ENCODE measurements around the gene PLXNA4.

Gene PLXNA4

GRCh38 chr7:132225216-132226030, 350.8 kb downstream of the PLXNA4 start:
- no peak for DNase-seq

DNA sequence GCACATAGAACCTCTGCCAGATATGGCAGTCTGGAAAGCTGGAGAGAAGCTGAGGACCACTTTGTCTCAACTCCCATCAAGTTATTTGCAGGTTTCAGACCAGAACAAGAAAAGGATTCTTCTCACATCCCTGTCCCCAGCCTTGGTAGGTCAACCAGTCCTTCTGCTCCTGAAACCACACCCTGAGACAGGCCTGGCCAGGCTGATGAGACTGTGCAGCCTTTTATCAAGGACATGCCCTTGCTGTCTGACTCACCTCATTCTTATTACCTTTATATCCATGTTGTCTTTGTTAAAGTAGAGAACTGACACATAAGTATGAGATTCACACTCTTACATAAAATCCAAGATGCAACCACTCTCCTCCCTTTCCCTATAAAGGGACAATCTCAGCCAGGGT, 354.9 kb downstream of the PLXNA4 start:
- no peak for DNase-seq

- DNase-seq: no peak
These were observed 356.2 kb downstream of the PLXNA4 start for GRCh38 chr7:132220060-132220459.

- DNase-seq: no peak
These were observed 357.4 kb downstream of the PLXNA4 start for GRCh38 chr7:132218876-132219275.

DNA sequence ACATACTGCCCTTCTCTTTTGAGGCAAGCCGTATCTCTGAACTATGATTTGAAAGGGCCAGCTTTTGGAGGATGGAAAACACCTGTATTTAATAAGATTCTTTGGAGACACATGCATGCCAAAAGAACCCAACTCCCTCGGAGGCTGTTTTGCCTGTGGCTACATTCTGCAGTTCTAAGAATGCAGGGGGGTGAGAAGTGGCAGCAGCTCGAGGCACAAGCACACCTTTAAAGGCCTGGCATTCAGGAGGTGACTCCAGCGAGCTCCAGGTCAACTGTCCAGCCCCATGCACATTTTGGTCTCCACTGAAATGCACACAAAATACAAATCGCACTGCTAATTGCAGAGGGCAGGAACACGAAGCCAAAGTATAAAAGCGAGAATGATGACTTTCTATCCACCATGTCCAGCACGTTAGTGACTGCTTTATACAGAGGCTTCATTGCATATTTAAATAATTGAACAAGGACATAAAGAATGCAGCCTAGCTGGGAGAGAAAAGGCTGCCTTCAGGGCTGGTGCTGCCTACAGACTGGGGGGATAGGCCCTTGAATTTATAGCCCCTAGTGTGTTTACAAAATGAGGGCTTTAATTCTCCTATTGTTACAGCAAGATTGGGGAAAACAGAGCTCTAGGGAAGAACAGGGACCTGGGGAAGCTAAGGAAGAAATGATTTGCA, 359.3 kb downstream of the PLXNA4 start:
- no peak for DNase-seq

DNA sequence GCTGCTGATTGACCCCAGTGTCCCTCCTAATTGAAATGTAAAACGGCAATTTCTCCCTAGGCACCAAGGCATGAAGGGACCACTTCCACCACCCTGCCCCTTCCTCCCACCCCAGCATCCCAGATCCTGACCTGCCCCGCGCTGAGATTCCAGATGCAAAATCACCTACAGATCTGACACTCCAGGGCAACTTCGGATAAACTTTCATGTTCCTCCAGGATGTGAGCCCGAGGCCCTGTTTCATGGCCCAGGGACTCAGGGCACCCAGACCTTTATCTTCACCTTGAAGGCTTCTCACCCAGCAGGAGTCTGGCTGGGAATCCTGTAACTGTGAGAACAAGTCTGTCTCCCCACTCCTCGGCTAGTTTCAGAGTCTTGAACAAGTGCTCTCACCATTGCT, 361.8 kb downstream of the PLXNA4 start:
- no peak for DNase-seq

DNA sequence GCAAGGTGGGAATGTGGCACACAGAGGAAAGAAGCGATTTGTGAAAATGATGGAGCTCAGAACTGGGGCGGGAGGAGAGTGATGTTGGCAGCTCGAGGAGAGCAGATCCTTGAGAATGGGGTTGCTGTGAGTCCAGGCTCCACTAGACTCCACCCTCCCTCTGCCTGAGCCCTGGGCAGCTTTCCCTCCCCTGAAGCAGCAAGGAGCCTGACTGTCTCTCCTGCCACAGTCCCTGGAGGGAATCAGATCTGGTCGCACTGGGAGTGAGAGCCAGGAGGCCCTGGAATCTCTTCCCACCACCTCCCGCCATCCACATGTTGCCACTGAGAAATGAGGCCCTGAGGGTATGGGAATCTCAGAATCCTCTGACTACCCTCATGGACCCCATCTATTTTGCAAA, 362.7 kb downstream of the PLXNA4 start:
- DNase-seq: no peak

GRCh38 chr7:132211971-132212370, 364.3 kb downstream of the PLXNA4 start:
- no peak for DNase-seq

- DNase-seq: no peak
These were observed 365.4 kb downstream of the PLXNA4 start for GRCh38 chr7:132210821-132211220.

- no peak for DNase-seq
These were observed 368.5 kb downstream of the PLXNA4 start for GRCh38 chr7:132207782-132208181.

DNA sequence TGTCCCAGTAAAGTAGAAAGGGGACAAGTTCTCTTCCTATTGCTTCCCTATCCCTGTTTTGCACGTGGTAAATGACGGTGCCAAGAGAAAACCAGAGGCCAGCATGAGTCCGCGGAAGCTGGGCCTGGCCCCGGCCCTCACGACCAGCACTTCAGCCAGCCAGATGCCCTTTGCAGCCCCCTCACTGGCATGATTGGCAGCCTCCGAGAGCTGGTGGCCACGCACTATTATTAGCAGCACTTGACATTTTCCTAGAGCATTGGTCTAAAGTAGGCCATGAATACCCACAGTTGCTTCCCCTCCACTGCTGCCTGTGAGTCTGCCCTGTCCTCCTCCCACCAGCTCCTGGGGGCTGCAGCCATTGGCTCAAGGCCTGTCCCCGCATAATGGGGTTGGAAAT, 369.1 kb downstream of the PLXNA4 start:
- DNase-seq: no peak

- no peak for DNase-seq
These were observed 369.7 kb downstream of the PLXNA4 start for GRCh38 chr7:132206594-132206993.

- no peak for DNase-seq
These were observed 370.8 kb downstream of the PLXNA4 start for GRCh38 chr7:132205509-132205908.

GRCh38 chr7:132203021-132203420, 373.2 kb downstream of the PLXNA4 start:
- no peak for DNase-seq

GRCh38 chr7:132202541-132202940, 373.7 kb downstream of the PLXNA4 start:
- no peak for DNase-seq

GRCh38 chr7:132200141-132200540, 376.1 kb downstream of the PLXNA4 start:
- no peak for DNase-seq

DNA sequence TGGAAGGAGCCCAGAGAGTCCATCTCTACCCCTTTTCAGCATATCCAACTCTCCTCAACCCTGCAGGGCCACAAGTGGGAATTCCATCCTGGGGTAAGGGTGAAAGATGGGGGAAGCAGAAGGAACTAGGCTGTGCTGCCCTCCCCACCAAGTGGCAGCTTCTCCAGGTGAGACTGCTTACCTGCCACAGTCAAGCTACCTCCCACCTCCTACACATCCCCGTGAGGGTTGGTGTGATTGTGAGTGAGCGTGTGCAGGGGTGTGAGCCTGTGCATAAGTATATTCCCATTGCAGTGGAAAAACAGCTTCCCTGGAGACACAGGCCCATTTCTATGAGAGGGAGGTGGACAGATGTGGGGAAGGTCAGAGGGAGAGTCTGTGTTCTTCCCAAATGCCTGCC, 376.6 kb downstream of the PLXNA4 start:
- no peak for DNase-seq

GRCh38 chr7:132197772-132198171, 378.5 kb downstream of the PLXNA4 start:
- no peak for DNase-seq

DNA sequence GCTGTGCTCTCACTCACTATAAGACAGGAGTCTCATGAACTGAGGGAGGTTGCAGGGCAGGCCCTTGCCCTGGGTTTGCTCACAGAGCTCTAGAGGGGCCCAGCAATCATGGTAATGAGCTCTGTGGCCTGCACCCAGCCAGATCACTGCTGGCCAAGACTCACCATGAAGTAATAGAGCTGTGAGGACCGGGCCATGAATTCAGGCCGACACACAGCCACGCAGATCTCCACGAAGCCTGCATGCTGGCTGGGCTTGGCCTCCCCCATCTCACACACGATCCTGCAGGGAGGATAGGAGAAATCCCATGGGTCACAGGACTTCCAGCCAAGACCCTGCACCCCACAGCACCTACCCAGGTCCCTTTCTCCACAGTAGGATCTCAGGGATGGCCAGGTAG, 382.4 kb downstream of the PLXNA4 start:
- DNase-seq: no peak

DNA sequence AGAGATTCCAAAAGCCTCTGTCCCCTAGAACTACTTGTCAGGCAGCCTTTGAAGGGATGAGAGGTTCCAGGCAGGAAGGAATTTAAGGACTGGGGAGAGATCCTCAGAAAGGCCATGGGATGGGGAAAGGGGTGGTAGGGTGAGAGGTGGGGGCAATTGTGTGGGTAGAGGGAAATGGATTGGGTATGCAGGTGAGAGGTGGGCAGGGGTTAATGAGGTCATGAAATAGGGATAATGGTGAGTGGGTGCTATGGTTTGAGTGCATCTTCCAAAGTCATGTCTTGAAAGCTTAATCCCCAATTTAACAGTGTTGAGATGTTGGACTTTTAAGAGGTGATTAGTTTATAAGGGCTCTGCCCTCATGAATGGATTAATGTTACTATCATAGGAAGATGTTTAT, 383.5 kb downstream of the PLXNA4 start:
- DNase-seq: no peak

DNA sequence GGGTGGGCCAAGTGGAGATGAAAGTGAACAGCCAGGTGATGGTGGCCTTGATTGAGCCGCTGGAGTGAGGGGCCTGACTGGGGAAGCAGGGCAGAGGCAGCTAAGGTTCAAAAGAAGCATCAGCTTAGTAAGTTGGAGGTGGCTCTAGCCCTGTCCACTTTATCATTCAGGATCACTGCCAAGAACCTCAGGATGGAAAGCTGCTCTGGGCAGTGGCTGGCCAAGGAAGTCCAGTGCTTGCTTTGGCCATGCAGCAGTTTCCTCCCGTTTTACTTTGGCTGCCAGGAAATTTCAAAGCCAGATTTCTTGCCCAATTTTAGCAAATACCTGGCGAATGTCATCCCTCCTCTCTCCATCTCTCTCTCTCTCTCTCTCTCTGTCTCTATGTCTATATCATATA, 384.9 kb downstream of the PLXNA4 start:
- no peak for DNase-seq

- DNase-seq: no peak
These were observed 385.6 kb downstream of the PLXNA4 start for GRCh38 chr7:132190683-132191082.

GRCh38 chr7:132189881-132190280, 386.4 kb downstream of the PLXNA4 start:
- no peak for DNase-seq
